Liver (tissue), 9 donors: Measurements from ENCODE around the gene NPRL2. TPM values are rescaled to one million over a fixed set of nuclear protein-coding genes. Genes with fewer than 3 reads are reported as not detected.

Source experiments
- DNase-seq: peaks from one replicate; pipeline ENCODE4 v3.0.0-alpha.2; 2017; ENCODE audit warnings: low spot score
- H3K27ac ChIP-seq, 2 donors: one replicate each; pipeline ENCODE4 v1.7.0; 2013; ENCODE audit warnings: inconsistent platforms in 2 of 2, low read length in 2 of 2, control low read depth in 1 of 2, low read depth in 1 of 2, mild to moderate bottlenecking in 1 of 2
- H3K27me3 ChIP-seq, 4 donors: one replicate each; pipeline versions ENCODE4 v1.6.1 to v1.7.0; 2013; ENCODE audit warnings: low read length in 3 of 4, inconsistent platforms in 1 of 4, mild to moderate bottlenecking in 1 of 4, moderate library complexity in 1 of 4; ENCODE audit not compliant: control insufficient read depth in 4 of 4, insufficient read depth in 4 of 4
- H3K36me3 ChIP-seq, 4 donors: one replicate each; pipeline versions ENCODE4 v1.6.1 to v1.7.0; 2013; ENCODE audit warnings: low read length in 3 of 4, mild to moderate bottlenecking in 3 of 4, low read depth in 1 of 4, moderate library complexity in 1 of 4; ENCODE audit not compliant: control insufficient read depth in 4 of 4, insufficient read depth in 3 of 4
- H3K4me1 ChIP-seq, 4 donors: one replicate each; pipeline versions ENCODE4 v1.6.1 to v1.7.0; 2013; ENCODE audit warnings: low read length in 3 of 4, mild to moderate bottlenecking in 3 of 4, moderate library complexity in 1 of 4; ENCODE audit not compliant: control insufficient read depth in 4 of 4, insufficient read depth in 4 of 4
- H3K4me3 ChIP-seq, 3 donors: one replicate each; pipeline versions ENCODE4 v1.6.1 to v1.7.0; 2013; ENCODE audit warnings: low read length in 3 of 3, control low read depth in 1 of 3, low read depth in 1 of 3, mild to moderate bottlenecking in 1 of 3
- H3K9ac ChIP-seq, 2 donors: one replicate each; pipeline ENCODE4 v1.7.0; 2013; ENCODE audit warnings: low read length in 2 of 2, mild to moderate bottlenecking in 2 of 2, moderate library complexity in 2 of 2, control low read depth in 1 of 2, low read depth in 1 of 2
- H3K9me3 ChIP-seq, 4 donors: one replicate each; pipeline versions ENCODE4 v1.6.1 to v1.7.0; 2013; ENCODE audit warnings: low read length in 3 of 4; ENCODE audit not compliant: control insufficient read depth in 4 of 4
- EGR1 ChIP-seq, 2 donors: IDR thresholded peaks; 2 replicates each; pipeline ENCODE4 v1.6.1; 2016 to 2018; ENCODE audit warnings: antibody characterized with exemption in 2 of 2, low read depth in 2 of 2
- FOXA1 ChIP-seq: IDR thresholded peaks from 2 replicates; pipeline ENCODE4 v1.6.1; 2016; ENCODE audit warnings: antibody characterized with exemption
- FOXA2 ChIP-seq: IDR thresholded peaks from 2 replicates; pipeline ENCODE4 v1.6.1; 2016; ENCODE audit warnings: antibody characterized with exemption
- GABPA ChIP-seq, 2 donors: IDR thresholded peaks in 1 of 2; conservative IDR thresholded peaks in 1 of 2; 2 replicates each; pipeline ENCODE4 v1.6.1; 2016; ENCODE audit warnings: antibody characterized with exemption in 2 of 2, mild to moderate bottlenecking in 1 of 2, moderate library complexity in 1 of 2
- HNF4A ChIP-seq, 2 donors: conservative IDR thresholded peaks; 2 replicates each; pipeline ENCODE4 v1.6.1; 2016; ENCODE audit warnings: antibody characterized with exemption in 2 of 2, mild to moderate bottlenecking in 2 of 2
- HNF4G ChIP-seq: IDR thresholded peaks from 2 replicates; pipeline ENCODE4 v1.6.1; 2016; ENCODE audit warnings: antibody characterized with exemption
- JUND ChIP-seq, 2 donors: IDR thresholded peaks; 2 replicates each; pipeline ENCODE4 v1.6.1; 2016; ENCODE audit warnings: antibody characterized with exemption in 2 of 2
- NR2F2 ChIP-seq: IDR thresholded peaks from 2 replicates; pipeline ENCODE4 v1.6.1; 2016; ENCODE audit warnings: antibody characterized with exemption
- RAD21 ChIP-seq, 2 donors: IDR thresholded peaks; 2 replicates each; pipeline ENCODE4 v1.6.1; 2016; ENCODE audit warnings: antibody characterized with exemption in 2 of 2, mild to moderate bottlenecking in 2 of 2
- RXRA ChIP-seq, 2 donors: IDR thresholded peaks; 2 replicates each; pipeline ENCODE4 v1.6.1; 2017 to 2018; ENCODE audit warnings: antibody characterized with exemption in 2 of 2, mild to moderate bottlenecking in 1 of 2
- TAF1 ChIP-seq: conservative IDR thresholded peaks from 2 replicates; pipeline ENCODE4 v1.6.1; 2016; ENCODE audit warnings: antibody characterized with exemption, mild to moderate bottlenecking
- YY1 ChIP-seq: IDR thresholded peaks from 2 replicates; pipeline ENCODE4 v1.6.1; 2016; ENCODE audit warnings: antibody characterized with exemption, mild to moderate bottlenecking
- WGBS: extraction: QIAGEN DNeasy Blood & Tissue Kit; methylation state at CpG from one replicate; pipeline ENCODE4 v1.1.7; 2013; 5-methylcytosine and 5-hydroxymethylcytosine counted together
- polyA plus RNA-seq, 2 donors: library from polyadenylated mRNA; stranded (reverse) in 1 of 2; unstranded in 1 of 2; fragments of 200-250 nt in 1 of 2; fragments of >200 nt in 1 of 2; fragmentation: Nextera tagmentation in 1 of 2; extraction: Ambion mirVana in 1 of 2; gene quantifications; one replicate each; pipeline versions ENCODE4 v1.2.1 to v1.2.3, GENCODE V29; 2013 to 2015
- total RNA-seq, 2 donors: library from RNA; depleted of rRNA; stranded (reverse); fragments of >200 nt; gene quantifications; one replicate each; pipeline ENCODE4 v1.2.3, GENCODE V29; 2014
- TF ChIP-seq, protein P1 (sequence below): IDR thresholded peaks from 2 replicates; pipeline ENCODE4 v1.6.1; 2016; ENCODE audit warnings: antibody characterized with exemption
- TF ChIP-seq, protein P2 (sequence below): fragments of 150-350 bp; IDR thresholded peaks from 2 replicates; pipeline ENCODE4 v1.5.1; 2017; ENCODE audit warnings: improper control_type of control experiment, low read depth, low read length; ENCODE audit not compliant: missing input control
- TF ChIP-seq, protein P3 (sequence below): IDR thresholded peaks from 2 replicates; pipeline ENCODE4 v1.6.1; 2016; ENCODE audit warnings: antibody characterized with exemption
- TF ChIP-seq, protein P4 (sequence below): IDR thresholded peaks from 2 replicates; pipeline ENCODE4 v1.6.1; 2016; ENCODE audit warnings: antibody characterized with exemption, mild to moderate bottlenecking
- TF ChIP-seq, protein P5 (sequence below): IDR thresholded peaks from 2 replicates; pipeline ENCODE4 v1.6.1; 2016; ENCODE audit warnings: antibody characterized with exemption
- donor health status: healthy.
- donor health status: healthy.
- donor health status: healthy.
- donor health status: healthy.
- donor health status: healthy.

NPRL2 gene
- total and polyA plus RNA-seq, 4 donors, result 11.3 to 17.3 (median 14.0) TPM

DNA sequence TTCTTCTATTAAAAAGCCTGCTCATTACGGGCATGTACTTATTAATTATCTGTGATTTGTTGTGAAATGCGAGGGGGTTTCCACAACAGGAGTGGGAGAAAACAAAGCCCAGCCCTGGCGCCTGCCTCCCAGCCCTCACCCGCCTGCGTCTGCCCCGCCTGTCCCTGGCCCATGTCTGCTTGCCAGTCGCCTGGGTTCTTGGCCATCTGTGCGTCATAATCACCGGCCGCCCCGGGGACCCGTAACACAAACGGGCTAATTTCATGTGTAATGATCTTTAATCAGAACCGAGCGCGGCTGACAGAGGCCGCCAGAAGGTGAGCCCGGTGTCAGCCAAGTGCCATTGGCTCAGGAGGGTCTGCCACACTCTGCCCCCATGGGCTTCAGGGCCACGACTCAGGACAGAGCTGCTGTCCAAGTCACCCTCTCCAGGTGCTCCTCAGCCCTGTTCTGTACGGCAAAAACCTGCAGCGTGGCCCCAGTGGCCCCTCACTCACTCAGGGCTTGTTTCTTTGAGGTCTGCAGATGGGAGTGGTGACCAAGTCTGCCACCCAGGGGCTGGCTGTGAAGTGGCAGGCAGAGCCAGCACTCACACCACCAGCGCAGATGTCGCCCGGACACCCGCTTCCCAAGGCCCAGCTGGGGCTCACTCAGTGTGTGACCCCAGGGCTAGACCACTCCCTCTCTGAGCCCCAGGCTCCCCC is 37.6 kb upstream of the NPRL2 start:
- 85% methylated on average over 25 of the region's 25 CpGs for WGBS

More for the DNA sequence above, 37.6 kb upstream of the NPRL2 start:
- TF ChIP-seq FOXA2, result no peak
- TF ChIP-seq FOXA1, result no peak
- no peak for TF ChIP-seq JUND (IDR thresholded peaks at IDR 0.05)
- TF ChIP-seq, protein P1, sequence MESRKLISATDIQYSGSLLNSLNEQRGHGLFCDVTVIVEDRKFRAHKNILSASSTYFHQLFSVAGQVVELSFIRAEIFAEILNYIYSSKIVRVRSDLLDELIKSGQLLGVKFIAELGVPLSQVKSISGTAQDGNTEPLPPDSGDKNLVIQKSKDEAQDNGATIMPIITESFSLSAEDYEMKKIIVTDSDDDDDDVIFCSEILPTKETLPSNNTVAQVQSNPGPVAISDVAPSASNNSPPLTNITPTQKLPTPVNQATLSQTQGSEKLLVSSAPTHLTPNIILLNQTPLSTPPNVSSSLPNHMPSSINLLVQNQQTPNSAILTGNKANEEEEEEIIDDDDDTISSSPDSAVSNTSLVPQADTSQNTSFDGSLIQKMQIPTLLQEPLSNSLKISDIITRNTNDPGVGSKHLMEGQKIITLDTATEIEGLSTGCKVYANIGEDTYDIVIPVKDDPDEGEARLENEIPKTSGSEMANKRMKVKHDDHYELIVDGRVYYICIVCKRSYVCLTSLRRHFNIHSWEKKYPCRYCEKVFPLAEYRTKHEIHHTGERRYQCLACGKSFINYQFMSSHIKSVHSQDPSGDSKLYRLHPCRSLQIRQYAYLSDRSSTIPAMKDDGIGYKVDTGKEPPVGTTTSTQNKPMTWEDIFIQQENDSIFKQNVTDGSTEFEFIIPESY, result no peak
- no peak for TF ChIP-seq YY1
- TF ChIP-seq NR2F2, result no peak
- TF ChIP-seq, protein P2, sequence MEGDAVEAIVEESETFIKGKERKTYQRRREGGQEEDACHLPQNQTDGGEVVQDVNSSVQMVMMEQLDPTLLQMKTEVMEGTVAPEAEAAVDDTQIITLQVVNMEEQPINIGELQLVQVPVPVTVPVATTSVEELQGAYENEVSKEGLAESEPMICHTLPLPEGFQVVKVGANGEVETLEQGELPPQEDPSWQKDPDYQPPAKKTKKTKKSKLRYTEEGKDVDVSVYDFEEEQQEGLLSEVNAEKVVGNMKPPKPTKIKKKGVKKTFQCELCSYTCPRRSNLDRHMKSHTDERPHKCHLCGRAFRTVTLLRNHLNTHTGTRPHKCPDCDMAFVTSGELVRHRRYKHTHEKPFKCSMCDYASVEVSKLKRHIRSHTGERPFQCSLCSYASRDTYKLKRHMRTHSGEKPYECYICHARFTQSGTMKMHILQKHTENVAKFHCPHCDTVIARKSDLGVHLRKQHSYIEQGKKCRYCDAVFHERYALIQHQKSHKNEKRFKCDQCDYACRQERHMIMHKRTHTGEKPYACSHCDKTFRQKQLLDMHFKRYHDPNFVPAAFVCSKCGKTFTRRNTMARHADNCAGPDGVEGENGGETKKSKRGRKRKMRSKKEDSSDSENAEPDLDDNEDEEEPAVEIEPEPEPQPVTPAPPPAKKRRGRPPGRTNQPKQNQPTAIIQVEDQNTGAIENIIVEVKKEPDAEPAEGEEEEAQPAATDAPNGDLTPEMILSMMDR, result no peak
- TF ChIP-seq TAF1, result no peak
- TF ChIP-seq, protein P3, sequence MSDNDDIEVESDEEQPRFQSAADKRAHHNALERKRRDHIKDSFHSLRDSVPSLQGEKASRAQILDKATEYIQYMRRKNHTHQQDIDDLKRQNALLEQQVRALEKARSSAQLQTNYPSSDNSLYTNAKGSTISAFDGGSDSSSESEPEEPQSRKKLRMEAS, result no peak
- no peak for TF ChIP-seq HNF4A (conservative IDR thresholded peaks at IDR 0.05)
- no peak for TF ChIP-seq HNF4G
- no peak for TF ChIP-seq RAD21 (IDR thresholded peaks at IDR 0.05)
- TF ChIP-seq GABPA (IDR thresholded peaks at IDR 0.05 in 1 of 2, conservative IDR thresholded peaks at IDR 0.05 in 1 of 2), result no peak
- TF ChIP-seq, protein P4, sequence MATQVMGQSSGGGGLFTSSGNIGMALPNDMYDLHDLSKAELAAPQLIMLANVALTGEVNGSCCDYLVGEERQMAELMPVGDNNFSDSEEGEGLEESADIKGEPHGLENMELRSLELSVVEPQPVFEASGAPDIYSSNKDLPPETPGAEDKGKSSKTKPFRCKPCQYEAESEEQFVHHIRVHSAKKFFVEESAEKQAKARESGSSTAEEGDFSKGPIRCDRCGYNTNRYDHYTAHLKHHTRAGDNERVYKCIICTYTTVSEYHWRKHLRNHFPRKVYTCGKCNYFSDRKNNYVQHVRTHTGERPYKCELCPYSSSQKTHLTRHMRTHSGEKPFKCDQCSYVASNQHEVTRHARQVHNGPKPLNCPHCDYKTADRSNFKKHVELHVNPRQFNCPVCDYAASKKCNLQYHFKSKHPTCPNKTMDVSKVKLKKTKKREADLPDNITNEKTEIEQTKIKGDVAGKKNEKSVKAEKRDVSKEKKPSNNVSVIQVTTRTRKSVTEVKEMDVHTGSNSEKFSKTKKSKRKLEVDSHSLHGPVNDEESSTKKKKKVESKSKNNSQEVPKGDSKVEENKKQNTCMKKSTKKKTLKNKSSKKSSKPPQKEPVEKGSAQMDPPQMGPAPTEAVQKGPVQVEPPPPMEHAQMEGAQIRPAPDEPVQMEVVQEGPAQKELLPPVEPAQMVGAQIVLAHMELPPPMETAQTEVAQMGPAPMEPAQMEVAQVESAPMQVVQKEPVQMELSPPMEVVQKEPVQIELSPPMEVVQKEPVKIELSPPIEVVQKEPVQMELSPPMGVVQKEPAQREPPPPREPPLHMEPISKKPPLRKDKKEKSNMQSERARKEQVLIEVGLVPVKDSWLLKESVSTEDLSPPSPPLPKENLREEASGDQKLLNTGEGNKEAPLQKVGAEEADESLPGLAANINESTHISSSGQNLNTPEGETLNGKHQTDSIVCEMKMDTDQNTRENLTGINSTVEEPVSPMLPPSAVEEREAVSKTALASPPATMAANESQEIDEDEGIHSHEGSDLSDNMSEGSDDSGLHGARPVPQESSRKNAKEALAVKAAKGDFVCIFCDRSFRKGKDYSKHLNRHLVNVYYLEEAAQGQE, result no peak
- TF ChIP-seq EGR1 (IDR thresholded peaks at IDR 0.05; ENCODE audit: low read depth in 2 of 2), result no peak
- TF ChIP-seq, protein P5, sequence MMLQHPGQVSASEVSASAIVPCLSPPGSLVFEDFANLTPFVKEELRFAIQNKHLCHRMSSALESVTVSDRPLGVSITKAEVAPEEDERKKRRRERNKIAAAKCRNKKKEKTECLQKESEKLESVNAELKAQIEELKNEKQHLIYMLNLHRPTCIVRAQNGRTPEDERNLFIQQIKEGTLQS, result no peak
- no peak for TF ChIP-seq RXRA (IDR thresholded peaks at IDR 0.05)
- no peak for DNase-seq
- H3K9ac ChIP-seq, result no peak overlapping the region
- H3K27me3 ChIP-seq, result no peaks in the 10 kb centered on the region
- peaks cover 0 to 7% (median 2%) of the 10 kb centered on the region in 4 donors for H3K4me1 ChIP-seq
- H3K9me3 ChIP-seq, result no peaks in the 10 kb centered on the region
- H3K4me3 ChIP-seq, result no peak overlapping the region
- H3K36me3 ChIP-seq, result no peaks in the 10 kb centered on the region
- no peak overlapping the region for H3K27ac ChIP-seq
